ENCODE results near the gene CADPS2. TPM values are rescaled to one million over a fixed set of nuclear protein-coding genes. Genes with fewer than 3 reads are reported as not detected.

The CADPS2 gene
- total and polyA plus RNA-seq, 10 of the 15 experiments (the other 5 are each of a cell fraction or from before 2014, with no cell fraction given): 0.05 to 7.5 (median 0.25) TPM

DNA sequence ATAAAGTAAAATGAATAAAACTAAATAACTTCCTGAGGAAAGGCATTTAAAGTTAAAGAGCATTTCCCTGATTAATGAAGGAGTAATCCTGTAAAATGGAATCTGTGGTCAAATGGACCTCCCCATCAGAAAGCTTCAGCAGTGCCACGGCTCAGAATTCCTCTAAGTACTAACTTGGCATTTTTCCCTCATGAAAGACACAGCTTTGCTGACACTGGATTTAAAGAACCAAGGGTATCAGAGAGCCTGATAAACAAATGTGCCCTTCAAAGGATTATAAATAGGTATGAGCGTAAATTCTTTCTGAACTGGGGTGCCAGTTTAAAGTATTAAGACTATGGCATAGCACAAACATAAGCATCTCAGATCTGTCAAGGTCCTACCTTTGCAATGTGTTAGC, 159.4 kb downstream of the CADPS2 start:
- Histone ChIP-seq H2AFZ (ENCODE audit: control insufficient read depth, low read depth, low read length) (no peak overlapping the region), H3K79me2 (ENCODE audit: control insufficient read depth, insufficient read depth, low read length) (no peaks in the 10 kb centered on the region), H3K9ac (ENCODE audit: control insufficient read depth, insufficient read depth, low read length) (no peak overlapping the region), H3K27ac (ENCODE audit: control insufficient read depth, insufficient read depth) (no peak overlapping the region), H3K9me3 (replicated peaks; ENCODE audit: control insufficient read depth, insufficient read depth, low read length) (no peaks in the 10 kb centered on the region), H3K36me3 (ENCODE audit: control insufficient read depth in 2 of 2, insufficient read depth in 2 of 2, low read length in 1 of 2) (no peaks in the 10 kb centered on the region), H3K4me3 (no peak overlapping the region), H4K20me1 (ENCODE audit: control insufficient read depth, insufficient read depth) (no peaks in the 10 kb centered on the region), H3K4me1 (ENCODE audit: control insufficient read depth, insufficient read depth, low read length) (no peaks in the 10 kb centered on the region), H3K4me2 (ENCODE audit: control insufficient read depth, insufficient read depth) (no peak overlapping the region), H3K27me3 (replicated peaks in 1 of 2; ENCODE audit: control insufficient read depth in 2 of 2, insufficient read depth in 2 of 2, low read length in 1 of 2) (no peaks in the 10 kb centered on the region)
- no peak for TF ChIP-seq MYB (IDR thresholded peaks at IDR 0.05; ENCODE audit: borderline replicate concordance, low read depth, low read length)
- no peak for TF ChIP-seq JUND (IDR thresholded peaks at IDR 0.05; ENCODE audit: low read depth, low read length)
- TF ChIP-seq ESRRA (IDR thresholded peaks at IDR 0.05; ENCODE audit: low read length): no peak
- TF ChIP-seq POLR2A (IDR thresholded peaks at IDR 0.05; ENCODE audit: low read depth, low read length): no peak
- no peak for TF ChIP-seq RUNX3 (IDR thresholded peaks at IDR 0.05; ENCODE audit: low read length)
- TF ChIP-seq, protein P1, sequence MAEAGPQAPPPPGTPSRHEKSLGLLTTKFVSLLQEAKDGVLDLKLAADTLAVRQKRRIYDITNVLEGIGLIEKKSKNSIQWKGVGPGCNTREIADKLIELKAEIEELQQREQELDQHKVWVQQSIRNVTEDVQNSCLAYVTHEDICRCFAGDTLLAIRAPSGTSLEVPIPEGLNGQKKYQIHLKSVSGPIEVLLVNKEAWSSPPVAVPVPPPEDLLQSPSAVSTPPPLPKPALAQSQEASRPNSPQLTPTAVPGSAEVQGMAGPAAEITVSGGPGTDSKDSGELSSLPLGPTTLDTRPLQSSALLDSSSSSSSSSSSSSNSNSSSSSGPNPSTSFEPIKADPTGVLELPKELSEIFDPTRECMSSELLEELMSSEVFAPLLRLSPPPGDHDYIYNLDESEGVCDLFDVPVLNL (IDR thresholded peaks at IDR 0.05; ENCODE audit: low read depth, low read length): no peak
- TF ChIP-seq FOS (IDR thresholded peaks at IDR 0.05; ENCODE audit: borderline replicate concordance, extremely low read depth, insufficient read length): no peak
- TF ChIP-seq CTCF (IDR thresholded peaks at IDR 0.05 in 2 of 3, conservative IDR thresholded peaks at IDR 0.05 in 1 of 3; ENCODE audit: control insufficient read depth in 2 of 3, extremely low read depth in 1 of 3, insufficient read depth in 1 of 3, low read depth in 3 of 3, low read length in 3 of 3): no peak
- no peak for TF ChIP-seq MTA2 (IDR thresholded peaks at IDR 0.05; ENCODE audit: low read depth)
- no peak for TF ChIP-seq CREM (IDR thresholded peaks at IDR 0.05; ENCODE audit: low read depth)
- SMC1A ChIA-PET (ENCODE audit: uncharacterized antibody, unreplicated experiment): interaction anchor here (0.7 to 5.3 kb wide), 11 partner anchors 11 to 98 kb away, joined by 3 to 60 read pairs (median 3); no protein-coding TSS in a partner anchor
- FAIRE-seq (no peak), ATAC-seq (no peak), DNase-seq (ENCODE audit: low read depth, low spot score) (no peak)
- in situ Hi-C loops (cut with MboI) (no loop called here), intact Hi-C loops (cut with micrococcal nuclease; ENCODE audit: unreplicated experiment) (no loop called here)
- CTCF ChIA-PET: interaction anchor here (0.9 to 3.2 kb wide), 7 partner anchors 8 to 437 kb away, joined by 3 to 21 read pairs (median 4); no protein-coding TSS in a partner anchor
- BruUV-seq (replicated peaks): no TSS peak
- 46% methylated on average over 2 of the region's 2 CpGs for WGBS (ENCODE audit: insufficient coverage, insufficient replicate concordance, low lambda C conversion rate, missing lambda C conversion rate)
- RAD21 ChIA-PET (ENCODE audit: unreplicated experiment): interaction anchor here (0.8 to 3.4 kb wide), 7 partner anchors 9 to 76 kb away, joined by 3 to 26 read pairs (median 4); no protein-coding TSS in a partner anchor
- POLR2A ChIA-PET: interaction anchor here (0.6 to 1.0 kb wide), 3 partner anchors 11 to 477 kb away, joined by 3 to 4 read pairs (median 3); no protein-coding TSS in a partner anchor
